ENCODE measurements around the gene HLA-DMB. TPM values are rescaled to one million over a fixed set of nuclear protein-coding genes. Genes with fewer than 3 reads are reported as not detected.
"Not testable (repeated sequence)": the region's sequence is repeated elsewhere in the genome, so short reads cannot be mapped to it uniquely, and the experiment has no call there.

HLA-DMB gene
- total RNA-seq, 1 donor from 2014 or later: 2.6 TPM

DNA sequence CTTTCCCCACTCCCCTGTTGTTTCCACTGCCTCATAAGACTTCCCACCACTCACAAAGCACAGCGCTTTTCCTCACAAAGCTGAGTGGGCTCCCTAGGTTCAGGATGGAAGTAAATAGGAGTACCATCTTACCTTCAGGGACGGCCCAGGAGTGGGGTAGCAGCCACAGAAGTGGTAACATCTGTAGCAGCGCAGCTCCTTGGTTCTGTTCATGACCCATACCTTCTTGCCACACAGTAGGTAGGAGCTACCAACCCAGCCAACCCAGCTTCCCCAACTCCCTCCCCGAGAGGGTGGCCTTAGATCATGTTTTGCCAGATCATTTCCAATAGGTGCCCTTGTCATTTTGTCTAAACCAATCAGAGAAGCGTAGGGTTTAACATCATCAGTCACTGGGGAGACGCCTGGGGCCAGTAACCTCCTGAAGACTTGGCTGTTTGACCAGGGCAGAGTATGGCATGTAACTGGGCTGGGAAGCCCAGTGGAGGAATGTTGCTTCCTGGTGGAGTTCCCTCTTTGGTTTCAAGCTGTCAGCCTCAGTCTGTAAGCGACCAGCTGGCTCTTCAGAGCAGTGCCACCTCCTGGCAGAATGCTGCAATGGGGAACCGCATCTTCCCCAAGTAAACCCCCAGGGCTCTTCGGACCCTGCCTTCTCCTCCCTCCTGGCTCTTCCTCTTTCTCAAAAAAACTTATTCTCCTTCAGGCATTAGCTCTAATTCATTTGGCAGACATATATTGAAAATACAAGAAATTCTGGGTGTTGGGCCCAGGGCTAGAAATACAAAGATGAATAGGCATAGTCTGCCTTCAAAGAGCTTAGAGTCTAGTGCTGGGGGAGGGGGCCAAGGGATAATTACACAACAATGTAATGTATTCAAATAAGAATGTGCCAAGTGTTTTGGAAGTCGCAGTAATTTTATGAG lies 12.2 kb upstream of the HLA-DMB start, which contains the start of gene HLA-DMA:
Gene HLA-DMA, minus strand, starts transcription at position 281 of the 923 bp plus-strand sequence. Its CDS starts 61 bp downstream, at position 220.
- peak; percentile 82 for DNase-seq (ENCODE audit: low spot score)
- peak; percentile 96 for ATAC-seq

DNA sequence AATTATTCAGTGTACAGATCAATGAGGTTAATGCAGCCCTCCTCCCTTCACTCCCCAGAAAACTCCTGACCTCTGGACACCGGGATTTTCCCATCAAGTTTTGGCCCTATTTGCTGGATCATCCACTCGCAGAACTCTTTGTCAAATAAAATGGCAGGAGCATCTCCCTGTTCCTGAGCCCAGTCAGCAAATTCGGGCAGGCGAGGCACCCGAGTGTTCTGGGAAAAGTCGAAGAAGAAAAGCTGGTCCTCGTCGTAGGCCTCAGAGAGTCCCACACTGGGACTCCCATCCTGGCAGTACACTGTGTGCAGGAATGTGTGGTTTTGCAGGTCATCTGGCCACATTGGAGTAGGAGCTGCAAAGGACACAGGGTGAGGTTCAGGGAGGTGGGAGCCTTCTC lies 9.6 kb upstream of the HLA-DMB start:
- no peak for ATAC-seq
- DNase-seq (ENCODE audit: low spot score): no peak

DNA sequence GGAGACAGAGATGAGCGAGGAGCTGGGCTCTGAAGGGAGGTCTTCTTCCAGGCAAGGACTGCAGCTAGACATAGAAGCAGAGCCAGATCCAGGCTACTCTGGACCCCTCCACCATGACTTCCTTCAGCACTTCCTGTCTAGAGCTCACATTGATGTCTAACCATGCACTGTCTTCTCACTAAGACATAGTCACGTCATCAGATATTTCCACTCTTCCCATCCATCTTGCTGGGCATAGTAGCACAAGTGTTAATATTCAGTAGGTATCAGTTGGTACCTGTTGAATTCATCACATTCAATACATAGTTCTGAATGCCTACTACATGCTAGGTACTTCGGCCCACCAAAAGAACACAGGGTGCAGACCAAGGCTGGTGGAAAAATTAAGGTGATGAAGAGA lies 9.2 kb upstream of the HLA-DMB start:
- DNase-seq (ENCODE audit: low spot score) (no peak), ATAC-seq (no peak)

DNA sequence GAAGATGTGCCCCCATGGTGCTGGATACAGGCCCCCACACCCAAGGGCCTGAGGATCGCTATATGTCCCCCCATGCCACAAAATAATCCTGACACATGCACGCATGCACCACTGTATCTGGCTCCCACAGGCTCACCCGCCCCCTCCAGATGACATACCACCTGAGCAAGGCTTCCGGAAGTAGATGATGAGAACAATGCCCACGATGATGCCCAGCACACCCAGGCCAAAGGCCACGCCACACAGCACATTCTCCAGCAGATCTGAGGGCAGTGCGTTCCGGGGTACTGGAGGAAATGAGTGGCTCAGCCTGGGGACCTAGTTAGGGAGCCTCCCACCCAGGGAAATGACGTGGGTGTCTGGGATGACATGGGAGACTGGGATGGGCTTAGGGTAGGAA lies 8.3 kb upstream of the HLA-DMB start:
- DNase-seq (ENCODE audit: low spot score): no peak
- ATAC-seq: no peak

DNA sequence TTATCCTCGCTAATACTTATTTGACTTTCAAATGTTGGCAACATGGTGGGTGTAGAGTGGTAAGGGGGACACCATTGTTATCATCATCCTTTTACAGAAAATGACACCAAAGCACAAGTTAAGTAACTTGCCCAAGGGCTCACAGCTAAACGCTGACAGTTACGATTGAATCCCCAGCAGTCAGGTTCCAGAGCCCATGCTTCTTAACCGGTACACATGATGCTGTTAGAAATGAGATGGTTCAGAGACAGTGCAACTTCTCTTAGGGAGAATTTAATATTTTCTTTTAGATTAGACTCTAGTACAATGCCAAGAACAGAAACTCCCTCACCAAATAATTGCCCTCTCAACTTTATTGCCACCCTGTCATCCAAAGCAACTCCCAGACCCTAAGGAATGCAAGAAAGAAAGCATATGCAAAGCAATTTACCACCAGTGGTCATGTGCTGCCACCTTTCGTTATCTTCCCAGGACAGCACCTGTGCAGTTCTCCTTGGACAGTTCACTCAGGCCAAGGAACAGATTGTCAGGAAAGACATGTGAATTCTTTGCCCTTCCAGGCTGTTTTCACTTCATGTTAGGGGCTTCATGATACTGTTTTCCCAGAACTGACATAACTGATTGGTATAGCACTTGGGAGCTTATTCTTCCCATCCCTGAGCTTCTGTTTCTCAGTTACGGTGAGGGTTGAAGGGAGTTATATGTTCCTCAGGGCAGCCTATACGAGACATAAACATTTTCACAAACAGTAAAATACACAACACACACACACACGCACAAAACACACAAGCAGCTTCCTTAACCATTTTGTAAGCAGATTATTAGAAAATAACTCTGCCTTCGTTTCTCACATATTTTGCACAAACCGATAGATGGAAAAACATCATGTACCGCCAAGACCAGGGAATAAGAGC lies 7.0 kb upstream of the HLA-DMB start:
- DNase-seq (ENCODE audit: low spot score) (no peak), ATAC-seq (peak; percentile 82)

DNA sequence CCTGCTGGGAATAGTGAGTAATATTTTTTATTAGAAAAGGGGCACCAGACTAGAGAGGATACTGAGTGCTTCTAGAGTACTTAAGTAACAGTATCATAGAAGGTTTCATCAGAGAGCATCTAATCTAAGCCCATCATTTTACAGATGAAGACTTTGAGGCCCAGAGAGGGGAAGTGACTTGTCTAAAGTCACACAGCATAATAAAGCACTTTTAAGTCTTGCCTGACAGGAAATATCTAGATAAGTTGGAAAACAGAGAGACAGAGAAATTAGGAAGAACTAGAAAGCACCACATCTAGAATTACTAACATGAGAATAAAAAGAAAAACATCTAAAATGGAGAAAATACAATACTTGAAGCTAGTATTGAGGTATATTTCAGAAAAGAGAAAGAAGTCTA lies 6.1 kb upstream of the HLA-DMB start:
- DNase-seq (ENCODE audit: low spot score) (no peak), ATAC-seq (no peak)

DNA sequence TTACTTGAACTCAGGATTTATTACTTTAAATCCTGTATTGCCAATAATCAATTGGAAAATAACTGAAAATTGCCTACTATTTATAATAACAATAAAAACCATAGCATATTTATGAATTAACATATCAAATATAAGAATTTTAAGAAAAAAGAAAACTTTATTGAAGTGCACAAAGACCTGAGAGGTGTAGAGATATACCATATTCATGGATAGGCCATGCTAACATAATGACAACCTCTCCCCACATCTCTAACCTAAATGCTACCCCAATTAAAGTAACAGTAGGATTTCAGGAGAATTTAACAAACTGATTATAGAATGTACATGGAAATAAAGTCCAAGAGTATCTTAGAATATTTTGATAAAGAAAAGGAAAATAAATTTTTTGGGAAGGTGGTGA lies 5.1 kb upstream of the HLA-DMB start:
- ATAC-seq (no peak), DNase-seq (ENCODE audit: low spot score) (no peak)

DNA sequence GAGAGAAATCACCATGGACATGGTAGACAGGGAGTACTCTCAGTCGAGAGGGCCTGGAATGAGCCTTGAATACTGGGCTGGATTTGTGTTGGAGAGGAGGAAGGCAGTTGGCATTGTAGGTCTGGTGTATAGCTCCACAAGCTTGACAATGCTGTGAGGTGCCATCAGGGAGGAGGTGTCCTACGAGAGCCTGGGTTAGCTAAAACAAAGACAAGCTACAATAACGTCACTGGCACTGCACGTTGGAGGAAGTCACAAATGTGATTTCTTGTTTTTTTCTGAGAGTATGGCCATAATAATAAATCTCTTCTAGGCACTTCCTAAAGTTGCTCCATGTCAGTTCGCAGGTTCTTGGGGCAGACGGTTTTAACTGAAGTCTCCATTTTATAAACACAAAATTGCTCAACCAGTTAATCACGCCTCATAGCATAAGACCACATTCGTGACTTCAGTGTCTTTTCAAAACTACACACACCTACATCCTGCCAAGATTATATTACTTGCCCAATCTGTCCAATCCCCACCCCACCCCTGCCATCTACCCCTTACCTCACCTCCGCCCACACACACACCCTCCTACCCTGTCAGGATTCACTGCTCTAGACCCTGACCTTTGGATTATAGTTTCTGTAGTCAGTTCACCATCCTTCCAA lies 4.4 kb upstream of the HLA-DMB start:
- ATAC-seq: peak; percentile 16

DNA sequence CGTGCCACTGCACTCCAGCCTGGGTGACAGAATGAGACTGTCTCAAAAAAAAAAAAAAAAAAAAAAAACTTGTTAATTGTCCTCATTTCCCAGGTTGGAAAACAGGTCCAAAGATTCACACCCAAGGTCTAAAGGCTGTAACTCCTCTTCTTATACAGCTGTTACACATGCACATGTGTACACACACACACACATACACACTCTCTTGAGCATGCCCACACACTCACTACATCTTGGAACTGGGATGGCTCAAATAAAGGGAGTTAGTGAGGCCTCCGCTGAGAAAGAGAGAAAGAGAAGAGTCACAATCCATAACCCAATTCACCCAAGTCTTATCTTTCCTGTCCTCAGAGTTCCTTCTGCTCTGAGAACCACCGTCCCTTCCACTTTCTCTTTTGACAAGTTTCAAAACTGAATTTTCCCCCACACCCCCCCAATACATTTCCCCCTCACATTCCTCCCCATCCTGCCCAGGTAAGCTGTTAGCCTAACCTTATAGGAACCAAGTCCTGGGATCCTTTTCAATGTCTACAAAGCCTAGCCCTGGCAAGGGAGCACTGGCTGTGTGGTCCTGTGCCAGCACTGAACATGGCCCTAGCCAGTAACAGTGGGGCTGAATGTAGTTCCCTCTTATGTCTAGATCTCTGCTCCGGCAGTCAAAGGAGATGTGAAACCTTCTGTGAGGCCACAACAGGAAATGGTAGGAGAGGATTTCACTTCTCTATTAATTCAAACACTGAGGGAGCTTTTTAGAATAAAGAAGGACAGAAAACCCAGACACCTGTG lies 3.2 kb upstream of the HLA-DMB start:
- ATAC-seq (peak; percentile 32), DNase-seq (ENCODE audit: low spot score) (no peak)

More for the DNA sequence above, 4.4 kb upstream of the HLA-DMB start:
- DNase-seq (ENCODE audit: low spot score): no peak

DNA sequence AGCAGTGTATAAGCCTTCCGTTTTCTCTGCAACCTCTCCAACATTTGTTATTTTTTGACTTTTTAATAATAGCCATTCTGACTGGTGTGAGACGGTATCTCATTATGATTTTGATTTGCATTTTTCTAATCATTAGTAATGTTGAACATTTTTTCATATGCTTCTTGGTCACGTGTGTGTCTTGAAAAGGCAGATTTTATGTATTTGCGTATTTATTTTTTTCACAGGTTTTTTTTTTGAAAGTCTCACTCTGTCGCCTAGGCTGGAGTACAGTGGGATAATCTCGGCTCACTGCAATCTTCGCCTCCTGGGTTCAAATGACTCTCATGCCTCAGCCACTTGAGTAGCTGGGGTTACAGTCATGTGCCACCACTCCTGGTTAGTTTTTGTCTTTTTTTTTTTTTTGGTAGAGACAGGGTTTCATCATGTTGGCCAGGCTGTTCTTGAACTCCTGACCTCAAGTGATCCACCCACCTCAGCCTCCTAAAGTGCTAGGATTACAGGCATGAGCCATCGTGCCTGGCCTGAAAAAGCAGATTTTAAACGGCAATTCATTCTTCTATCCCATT lies 1.8 kb upstream of the HLA-DMB start:
- not testable (repeated sequence) for ATAC-seq; DNase-seq (ENCODE audit: low spot score)

DNA sequence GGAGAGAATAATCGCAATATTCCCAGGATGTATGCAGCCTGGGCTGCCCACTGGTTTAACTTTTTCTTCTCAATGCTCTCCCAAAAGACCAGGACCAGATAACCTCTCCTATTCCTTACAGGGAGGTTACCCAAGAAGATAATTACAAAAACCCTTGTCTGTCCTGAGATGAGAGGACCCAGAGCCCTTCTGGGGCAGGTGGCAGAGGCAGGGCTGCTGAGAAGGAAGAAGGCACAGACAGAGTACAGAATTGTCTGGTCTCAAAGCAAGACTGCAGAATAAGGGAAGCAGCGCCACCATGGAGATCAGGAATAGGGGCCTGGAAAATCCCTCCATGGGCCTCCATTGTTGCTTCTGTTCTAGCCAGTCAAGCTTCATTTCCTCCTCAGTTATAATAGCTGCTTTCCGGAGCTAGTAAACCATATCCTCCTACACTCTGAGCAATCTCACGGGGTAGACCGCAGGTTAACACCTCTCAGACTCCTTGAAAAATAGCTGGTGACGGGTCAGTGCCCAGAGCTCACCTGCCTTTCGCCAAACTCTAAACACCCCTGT lies 463 bp upstream of the HLA-DMB start:
- DNase-seq (ENCODE audit: low spot score) (no peak), ATAC-seq (no peak)

DNA sequence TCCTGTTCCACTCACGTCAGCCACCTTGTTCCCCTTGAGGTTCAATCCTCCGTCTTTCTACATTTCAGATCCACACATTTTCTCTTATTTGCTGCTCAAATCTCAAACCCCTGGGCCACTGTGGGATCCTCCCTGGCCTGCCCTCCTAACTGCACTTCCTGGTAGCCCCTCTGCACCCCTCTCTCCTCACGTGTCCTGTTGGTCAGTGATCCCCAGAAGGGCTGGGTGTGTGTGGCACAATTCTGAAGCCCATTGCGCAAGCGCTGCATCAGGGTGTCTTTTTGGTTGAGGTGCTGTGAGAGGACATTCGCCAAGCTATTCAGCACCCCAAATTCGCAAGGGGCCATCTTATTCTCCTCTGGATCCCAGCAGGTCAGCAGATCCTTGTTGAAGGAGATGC lies 2.3 kb downstream of the HLA-DMB start:
- ATAC-seq (no peak), DNase-seq (ENCODE audit: low spot score) (no peak)

DNA sequence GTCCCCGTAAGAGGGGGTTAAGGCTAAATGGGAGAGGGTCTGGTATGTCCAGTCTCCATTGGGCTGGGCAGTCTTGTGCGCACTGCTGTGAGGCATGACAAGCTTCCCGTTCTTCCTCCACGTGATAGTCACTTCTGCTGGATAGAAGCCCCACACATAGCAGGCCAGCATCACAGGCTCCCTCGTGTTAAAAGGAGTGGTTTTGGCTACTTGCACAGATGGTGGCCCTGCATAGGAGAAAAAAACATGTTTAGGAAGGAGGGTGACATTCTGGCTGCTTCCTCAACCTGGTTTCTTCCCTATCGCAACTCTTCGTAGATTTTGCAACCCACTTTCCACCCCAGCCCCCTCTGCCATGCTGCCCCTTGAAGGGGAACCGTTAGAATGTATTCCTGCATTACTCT lies 3.6 kb downstream of the HLA-DMB start:
- DNase-seq (ENCODE audit: low spot score) (no peak), ATAC-seq (no peak)

DNA sequence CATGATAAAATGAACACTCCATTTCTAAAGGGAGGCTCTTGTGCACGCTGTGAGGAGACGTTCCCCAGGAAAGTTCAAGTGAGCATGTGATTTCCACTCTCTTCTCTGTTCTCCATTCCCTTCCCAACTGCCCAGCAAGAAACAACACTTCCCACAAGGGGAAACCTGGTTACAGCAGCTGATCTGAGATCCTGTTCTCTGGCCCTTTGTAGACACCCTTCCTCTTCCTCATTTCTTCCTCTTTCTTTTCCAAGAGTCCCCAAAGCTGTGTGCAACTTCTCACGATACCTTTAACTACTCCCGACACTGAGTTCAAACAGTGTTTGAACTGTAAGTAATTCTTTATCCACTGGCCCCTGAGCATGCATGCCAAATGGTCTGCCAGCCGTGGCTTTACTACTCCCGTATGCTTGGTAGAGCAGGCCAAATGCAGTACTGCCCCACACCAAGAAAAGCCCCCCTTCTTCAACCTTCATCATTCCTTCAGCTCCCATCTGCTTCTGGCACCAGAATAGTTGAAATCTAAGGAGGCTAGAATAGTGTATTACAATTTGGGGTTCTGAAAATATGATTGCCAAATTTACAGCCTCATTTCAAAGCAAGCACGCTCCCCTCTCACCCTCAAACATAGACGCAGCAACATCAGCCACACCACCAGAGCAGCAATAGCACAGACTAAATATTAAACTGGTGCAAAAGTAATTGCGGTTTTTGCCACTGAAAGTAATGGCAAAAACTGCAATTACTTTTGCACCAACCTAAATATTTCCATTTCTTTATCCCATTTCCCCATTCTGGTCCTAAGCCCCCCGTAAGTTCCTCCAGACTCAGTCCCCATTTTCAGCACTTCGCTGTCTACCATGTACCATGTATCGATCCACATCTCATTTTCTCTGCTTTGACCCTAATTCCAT lies 4.3 kb downstream of the HLA-DMB start:
- DNase-seq (ENCODE audit: low spot score): no peak
- no peak for ATAC-seq

DNA sequence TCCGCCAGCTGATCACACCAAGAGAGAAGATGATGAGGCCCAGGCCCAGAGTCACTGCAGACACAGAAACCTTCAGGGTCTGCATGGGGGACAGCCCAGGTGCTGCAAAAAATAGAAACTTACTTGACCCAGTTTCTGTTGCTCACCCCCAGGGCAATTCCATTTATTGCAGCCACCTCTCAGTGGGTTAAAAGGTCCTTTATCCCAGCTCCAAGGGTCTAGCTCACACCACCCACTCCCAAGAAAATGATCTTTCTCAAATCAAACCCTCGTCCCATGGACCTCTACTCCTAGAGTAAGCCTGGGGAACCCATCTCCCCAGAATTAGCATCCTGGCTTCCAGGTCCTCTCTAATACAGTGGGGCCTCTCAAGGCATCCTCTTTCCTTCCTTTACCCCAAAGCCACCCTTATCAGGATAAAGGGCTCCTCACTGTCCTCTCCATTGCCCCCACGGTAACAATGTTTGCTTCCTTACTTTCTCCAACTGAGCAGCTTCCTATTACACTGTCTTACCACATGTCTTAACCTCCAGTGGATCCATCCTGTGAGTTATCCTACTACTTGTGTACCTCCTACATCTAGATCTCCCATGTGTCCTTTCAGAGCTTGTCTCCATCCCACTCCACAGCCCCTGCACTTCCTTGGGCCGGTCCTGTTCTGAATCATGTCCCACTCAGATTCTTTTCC lies 5.1 kb downstream of the HLA-DMB start:
- ATAC-seq: no peak
- no peak for DNase-seq (ENCODE audit: low spot score)

DNA sequence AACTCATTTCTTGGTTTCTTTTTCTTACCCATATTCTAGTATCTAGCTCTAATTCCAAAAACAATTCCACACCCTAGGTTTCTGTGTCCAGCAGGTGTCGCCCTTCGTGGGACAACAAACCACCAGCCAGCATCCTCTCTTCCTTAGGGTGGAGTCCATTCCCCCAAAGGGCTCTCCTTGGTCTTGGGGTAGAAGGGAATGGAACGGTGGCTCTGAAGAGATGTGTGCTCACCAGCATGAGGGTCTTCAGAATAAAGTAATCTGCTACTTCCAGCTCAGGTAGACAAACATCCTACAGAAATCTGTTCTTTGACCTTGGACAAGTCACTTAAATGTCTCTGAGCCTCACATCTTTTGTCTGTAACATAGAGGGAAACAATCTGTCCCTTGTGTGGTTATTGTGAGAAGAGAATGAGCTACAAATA lies 7.2 kb downstream of the HLA-DMB start:
- peak; percentile 72 for DNase-seq (ENCODE audit: low spot score)
- ATAC-seq: peak; percentile 92

DNA sequence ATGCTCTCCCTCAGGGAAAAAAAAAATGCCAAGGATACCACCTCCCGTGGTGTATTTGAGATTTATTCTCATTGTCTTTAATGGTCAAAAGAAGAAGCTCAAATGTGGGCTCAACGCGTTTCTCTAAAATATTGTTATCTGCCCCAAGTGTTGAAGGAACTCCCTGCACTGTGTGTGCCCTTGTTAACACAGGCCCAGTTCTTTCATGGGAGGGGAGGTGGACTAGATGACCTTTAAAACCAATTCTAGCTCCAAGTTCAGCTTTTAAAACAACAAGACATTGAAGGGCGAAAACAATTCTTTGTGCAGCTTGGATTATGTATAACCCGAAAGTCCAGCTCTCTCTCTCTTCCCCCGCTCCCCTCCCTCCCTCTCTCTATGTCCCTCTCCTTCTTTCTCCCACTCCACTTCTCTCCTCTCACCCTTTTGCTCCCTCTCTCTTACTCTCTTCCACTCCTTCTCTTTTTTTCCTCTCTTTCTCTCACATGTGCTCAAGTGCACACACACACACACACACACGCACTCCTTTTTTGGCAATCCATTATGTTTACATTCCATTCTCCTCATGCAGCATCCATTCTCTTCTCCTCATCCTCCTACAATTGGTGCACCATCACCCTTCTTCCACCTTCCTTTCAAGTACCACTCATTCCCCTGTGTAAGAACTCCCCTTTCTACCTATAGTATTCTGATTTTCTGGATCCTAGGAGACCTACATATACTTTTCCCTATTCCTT lies 8.5 kb downstream of the HLA-DMB start:
- ATAC-seq (no peak), DNase-seq (ENCODE audit: low spot score) (no peak)

Measured in left lobe of liver (tissue), 2 donors.